ENCODE measurements around the gene RBM34. TPM values are rescaled to one million over a fixed set of nuclear protein-coding genes. Genes with fewer than 3 reads are reported as not detected.

The RBM34 gene
- total and polyA plus RNA-seq, 10 of the 15 experiments (the other 5 are each of a cell fraction or from before 2014, with no cell fraction given), result 46.4 to 132 (median 109) TPM

GRCh38 chr1:235160957-235161684, at the start of gene RBM34 (continued):
- TF ChIP-seq CUX1 (IDR thresholded peaks at IDR 0.05; ENCODE audit: insufficient replicate concordance, low read depth, low read length) (no peak), NFIC (IDR thresholded peaks at IDR 0.05; ENCODE audit: low read depth, low read length) (peak; percentile 45; the same call in 1 of the 2 replicates), ZNF274 (IDR thresholded peaks at IDR 0.05; ENCODE audit: insufficient read depth, insufficient read length) (no peak), MTA2 (IDR thresholded peaks at IDR 0.05; ENCODE audit: low read depth) (no peak), HDAC6 (IDR thresholded peaks at IDR 0.05; ENCODE audit: unreplicated experiment) (peak; percentile 74), STAT1 (conservative IDR thresholded peaks at IDR 0.05) (no peak), ZBTB40 (IDR thresholded peaks at IDR 0.05; ENCODE audit: borderline replicate concordance) (peak; percentile 86; the same call in 1 of the 2 replicates), ATF3 (IDR thresholded peaks at IDR 0.05; ENCODE audit: borderline replicate concordance, extremely low read depth, low read depth, low read length) (no peak), NFYA (IDR thresholded peaks at IDR 0.05; ENCODE audit: borderline replicate concordance, low read depth, low read length) (no peak), NFYB (IDR thresholded peaks at IDR 0.05; ENCODE audit: insufficient read depth, low read depth, low read length) (no peak), SRF (IDR thresholded peaks at IDR 0.05; ENCODE audit: low read depth in 2 of 2, low read length in 2 of 2) (0 out of 4 replicates have a peak, but pooled peaks of 1 of the 2 experiments have one; percentile 45), ZNF384 (IDR thresholded peaks at IDR 0.05; ENCODE audit: borderline replicate concordance, low read depth, low read length) (no peak), JUNB (IDR thresholded peaks at IDR 0.05) (no peak), CEBPB (IDR thresholded peaks at IDR 0.05; ENCODE audit: borderline replicate concordance in 1 of 2, low read depth in 2 of 2, low read length in 2 of 2) (no peak), EGR1 (IDR thresholded peaks at IDR 0.05; ENCODE audit: borderline replicate concordance in 1 of 2, low read depth in 2 of 2, low read length in 2 of 2) (peak in 1 of 2 experiments; percentile 38; a peak in 1 of 3 replicates), E2F4 (IDR thresholded peaks at IDR 0.05; ENCODE audit: low read depth, low read length) (no peak), CHD1 (IDR thresholded peaks at IDR 0.05; ENCODE audit: low read depth, low read length) (no peak)

Measured in GM12878 (cell line).